ENCODE results near the gene IGHMBP2.

- TF ChIP-seq CTCF (IDR thresholded peaks at IDR 0.05) (no peak), POLR2A (IDR thresholded peaks at IDR 0.05) (no peak)
Measured at GRCh38 chr11:68963779-68964178, 60.1 kb downstream of the IGHMBP2 start.
